ENCODE measurements around the gene COA1.
"Not testable (repeated sequence)": the region's sequence is repeated elsewhere in the genome, so short reads cannot be mapped to it uniquely, and the experiment has no call there.

COA1 gene

GRCh38 chr7:43729214-43729923, at the start of gene COA1:
COA1 (minus strand) TSS chr7:43729523; CDS start chr7:43648614, 80,909 bp downstream.
- peak; percentile 91 for DNase-seq

GRCh38 chr7:43778293-43779044, 49.1 kb upstream of the COA1 start:
- DNase-seq, result not testable (repeated sequence)

- DNase-seq, result not testable (repeated sequence)
Measured at GRCh38 chr7:43775255-43775654, 45.9 kb upstream of the COA1 start.

DNA sequence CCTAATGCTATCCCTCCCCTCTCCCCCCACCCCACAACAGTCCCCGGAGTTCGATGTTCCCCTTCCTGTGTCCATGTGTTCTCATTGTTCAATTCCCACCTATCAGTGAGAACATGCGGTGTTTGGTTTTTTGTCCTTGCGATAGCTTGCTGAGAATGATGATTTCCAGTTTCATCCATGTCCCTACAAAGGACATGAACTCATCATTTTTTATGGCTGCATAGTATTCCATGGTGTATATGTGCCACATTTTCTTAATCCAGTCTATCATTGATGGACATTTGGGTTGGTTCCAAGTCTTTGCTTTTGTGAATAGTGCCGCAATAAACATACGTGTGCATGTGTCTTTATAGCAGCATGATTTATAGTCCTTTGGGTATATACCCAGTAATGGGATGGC, 43.9 kb upstream of the COA1 start:
- DNase-seq, result not testable (repeated sequence)

- DNase-seq, result no peak
Measured at GRCh38 chr7:43771573-43771972, 42.2 kb upstream of the COA1 start.

GRCh38 chr7:43771128-43771527, 41.8 kb upstream of the COA1 start:
- DNase-seq, result no peak

GRCh38 chr7:43769791-43770465, 40.6 kb upstream of the COA1 start:
- no peak for DNase-seq

GRCh38 chr7:43769281-43769680, 40.0 kb upstream of the COA1 start:
- DNase-seq, result no peak

GRCh38 chr7:43768887-43769272, 39.6 kb upstream of the COA1 start:
- DNase-seq, result no peak

GRCh38 chr7:43768201-43768886, 39.0 kb upstream of the COA1 start:
- DNase-seq, result no peak

DNA sequence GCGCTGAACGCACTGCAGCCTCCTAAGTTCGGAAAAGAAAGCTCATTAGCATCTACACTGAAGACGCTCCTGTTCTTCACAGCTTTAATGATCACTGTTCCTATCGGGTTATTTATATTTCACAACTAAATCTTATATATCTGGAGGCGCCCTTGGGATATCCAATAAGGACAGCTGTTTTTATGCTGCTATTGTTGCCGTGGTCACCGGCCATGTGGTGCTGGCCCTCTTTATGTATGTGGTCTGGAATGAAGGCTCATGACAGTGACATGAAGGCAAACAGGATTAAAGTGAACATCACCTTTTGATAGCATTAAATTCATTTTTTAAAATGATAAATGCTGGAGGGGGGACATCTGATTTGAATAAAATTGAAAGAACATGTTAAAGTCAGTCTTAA, 38.0 kb upstream of the COA1 start:
- no peak for DNase-seq

DNA sequence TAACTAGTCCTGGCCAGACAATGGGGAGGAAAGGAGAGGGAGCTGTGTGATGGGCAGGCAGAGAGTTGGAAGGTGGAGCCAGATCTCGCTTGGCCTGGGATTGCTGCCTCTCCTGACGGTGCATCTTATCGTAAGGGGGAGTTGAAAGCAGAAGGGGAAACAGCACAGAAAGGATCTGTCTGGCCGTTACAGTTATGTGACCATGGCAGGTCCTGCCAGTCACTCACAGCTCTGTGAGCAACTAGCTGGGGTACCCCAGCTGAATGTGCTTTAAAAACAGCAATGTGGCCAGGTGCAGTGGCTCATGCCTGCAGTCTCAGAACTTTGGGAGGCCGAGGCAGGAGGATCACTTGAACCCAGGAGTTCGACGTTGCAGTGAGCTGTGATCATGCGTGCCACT, 37.2 kb upstream of the COA1 start:
- DNase-seq, result no peak

- DNase-seq, result no peak
Measured at GRCh38 chr7:43764807-43765491, 35.6 kb upstream of the COA1 start.

DNA sequence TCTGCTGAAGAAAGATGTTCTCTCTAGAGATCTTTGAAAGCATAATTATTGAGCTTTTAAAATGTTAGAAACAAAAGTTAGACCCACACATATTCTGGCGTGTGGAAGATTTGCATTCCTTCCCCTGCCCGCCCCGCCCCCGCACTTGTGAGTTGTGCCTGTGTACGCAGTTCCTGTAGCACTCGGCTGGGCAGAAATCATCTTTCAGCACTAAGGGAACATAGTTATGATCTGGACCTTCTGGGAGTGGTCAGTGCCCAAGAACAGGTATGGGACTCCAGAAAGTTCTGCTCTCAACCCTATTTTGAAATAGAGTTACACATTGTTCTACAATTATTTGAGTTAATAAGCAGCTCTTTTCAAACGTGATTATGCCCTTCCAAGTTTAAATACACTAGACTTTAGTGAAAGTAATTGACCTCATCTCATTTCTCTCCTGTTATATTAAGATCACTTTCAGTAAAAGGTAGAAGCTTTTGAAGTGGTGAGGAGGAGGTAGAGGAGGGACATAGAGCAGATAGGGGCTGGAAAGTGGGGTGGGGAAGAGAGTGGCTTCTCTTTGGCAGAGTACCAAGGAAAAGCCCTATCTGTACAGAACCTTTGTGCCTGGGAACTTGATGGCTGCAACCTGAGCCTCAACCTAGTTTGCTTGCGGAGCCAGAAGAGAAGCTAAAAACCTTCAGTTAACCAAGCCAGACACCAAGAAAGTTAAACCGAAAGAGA, 34.9 kb upstream of the COA1 start:
- DNase-seq, result no peak

- no peak for DNase-seq
Measured at GRCh38 chr7:43763183-43763582, 33.9 kb upstream of the COA1 start.

GRCh38 chr7:43761938-43762692, 32.8 kb upstream of the COA1 start:
- DNase-seq, result no peak

DNA sequence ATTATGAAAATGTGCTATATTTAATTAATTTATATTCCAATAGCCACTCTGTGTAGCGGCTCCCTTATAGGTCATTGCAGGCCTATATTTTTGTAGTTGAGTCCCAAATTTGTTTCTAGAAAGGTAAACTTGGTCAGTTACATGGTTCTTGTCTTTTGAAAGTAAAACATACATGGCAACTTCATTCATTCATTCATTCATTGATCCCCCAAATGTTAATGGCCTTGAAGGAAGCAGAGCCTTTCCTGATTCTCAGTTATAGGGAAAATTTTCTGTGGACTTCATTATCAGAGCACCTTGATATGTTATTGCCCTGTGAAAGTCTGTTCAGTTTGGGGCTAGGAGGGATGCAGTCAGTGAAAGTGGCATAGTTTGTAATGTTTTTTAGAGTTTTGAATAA, 32.1 kb upstream of the COA1 start:
- DNase-seq, result no peak

GRCh38 chr7:43760861-43761260, 31.5 kb upstream of the COA1 start:
- DNase-seq, result no peak

DNA sequence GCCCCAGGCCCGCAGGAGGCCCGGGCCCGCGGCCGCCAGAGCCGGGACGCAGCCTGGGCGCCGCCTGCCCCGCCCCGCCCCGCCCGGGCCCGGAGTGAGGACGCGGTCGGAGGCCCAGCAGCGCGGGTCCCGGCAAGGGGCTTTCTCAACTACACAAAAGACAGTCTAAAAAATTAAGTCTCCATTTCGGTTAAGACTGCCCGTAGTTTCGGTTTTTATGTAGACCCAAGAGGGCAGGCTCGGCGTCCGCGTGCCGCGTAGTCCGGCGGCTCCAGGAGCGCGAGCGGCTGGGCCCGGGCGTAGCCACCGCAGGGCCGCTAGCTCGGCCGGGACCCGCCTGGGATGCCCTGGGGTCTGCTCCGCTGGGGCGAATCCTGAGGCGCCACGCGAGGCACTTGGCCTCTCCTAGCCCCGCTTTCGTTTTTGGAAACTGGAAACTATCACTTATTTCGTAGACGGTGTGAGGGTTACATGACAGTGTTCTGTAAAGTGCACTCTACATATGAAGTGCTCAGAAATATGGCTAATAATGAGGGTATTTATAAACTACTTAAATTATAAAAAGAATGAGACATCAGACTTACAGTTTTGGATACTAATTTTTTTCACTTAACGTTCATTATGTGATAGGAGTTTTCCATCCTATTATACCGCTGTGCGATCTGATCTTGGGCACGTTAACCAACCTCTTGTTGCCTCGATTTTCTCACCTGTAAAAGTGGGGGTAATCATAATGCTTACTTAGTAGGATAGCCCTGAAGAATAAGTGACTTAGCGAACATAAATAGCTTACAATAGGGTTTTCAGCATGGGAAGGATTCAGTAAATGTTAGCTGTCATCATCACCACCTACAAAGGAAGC, 29.7 kb upstream of the COA1 start:
- DNase-seq, result peak; percentile 18
